Thyroid gland (tissue), 4 donors: Measurements from ENCODE around the gene GLT1D1.

Source experiments
- CTCF ChIP-seq, 6 experiments: fragments of 200-600 bp in 3 of 6; fragments of 450-650 bp in 3 of 6; sonication (generic) in 3 of 6; IDR thresholded peaks; one replicate each; pipeline ENCODE4 v1.5.1; 2016 to 2019; ENCODE audit warnings: antibody characterized with exemption in 6 of 6, mild to moderate bottlenecking in 2 of 6, inconsistent platforms in 1 of 6, moderate library complexity in 1 of 6
- POLR2A ChIP-seq, 2 donors: fragments of 450-650 bp; IDR thresholded peaks; one replicate each; pipeline ENCODE4 v1.6.1; 2017; ENCODE audit warnings: antibody characterized with exemption in 2 of 2, mild to moderate bottlenecking in 2 of 2, moderate library complexity in 1 of 2

GRCh38 chr12:128863957-128864356, 10.7 kb downstream of the GLT1D1 start:
- TF ChIP-seq CTCF (IDR thresholded peaks at IDR 0.05): no peak
- TF ChIP-seq POLR2A (IDR thresholded peaks at IDR 0.05): no peak
